Colonic mucosa (tissue), 4 donors: ENCODE data around the gene KREMEN2. TPM values are rescaled to one million over a fixed set of nuclear protein-coding genes. Genes with fewer than 3 reads are reported as not detected.
A peak's percentile ranks its signal among the peaks of the same experiment; 100 is the strongest.

Experiments used
- DNase-seq: peaks from one replicate; pipeline ENCODE4 v3.0.0-alpha.2; 2020
- H3K27ac ChIP-seq: fragments of 200-600 bp; one replicate; pipeline ENCODE4 v1.8.0; 2021
- H3K27me3 ChIP-seq: fragments of 200-600 bp; one replicate; pipeline ENCODE4 v1.8.0; 2021
- H3K36me3 ChIP-seq: fragments of 200-600 bp; one replicate; pipeline ENCODE4 v1.8.0; 2021
- H3K4me1 ChIP-seq: fragments of 200-600 bp; one replicate; pipeline ENCODE4 v1.8.0; 2021; ENCODE audit warnings: mild to moderate bottlenecking
- H3K4me3 ChIP-seq: fragments of 200-600 bp; one replicate; pipeline ENCODE4 v1.8.0; 2021
- H3K9ac ChIP-seq, 2 donors: one replicate each; pipeline ENCODE4 v1.7.0; 2013; ENCODE audit warnings: control low read depth in 2 of 2, low read depth in 2 of 2, low read length in 2 of 2
- H3K9me3 ChIP-seq: fragments of 200-600 bp; one replicate; pipeline ENCODE4 v1.8.0; 2021
- CTCF ChIP-seq: fragments of 200-600 bp; IDR thresholded peaks from one replicate; pipeline ENCODE4 v1.8.0; 2022; ENCODE audit warnings: antibody characterized with exemption, mild to moderate bottlenecking
- intact Hi-C: fragments of 100-400 bp; cut with DNase I; formaldehyde crosslinking; loops from one replicate; pipeline ENCODE4 v1.14.1; 2022
- total RNA-seq, 2 donors: library from RNA; stranded (reverse); fragmentation: NEBNext Ultra II Directional in 1 of 2; extraction: Animal tissue kit (Norgen Biotek cat#: 25700) in 1 of 2; gene quantifications; one replicate each; pipeline ENCODE4 v1.2.1, GENCODE V29; 2021
- donor health status: healthy.
- donor health status: DM: no; HTN: no; CAD: no.
- donor health status: DM: no; HTN: no; CAD: no.

KREMEN2 gene
- total RNA-seq, 2 donors from 2014 or later = 1.4 to 1.5 TPM

DNA sequence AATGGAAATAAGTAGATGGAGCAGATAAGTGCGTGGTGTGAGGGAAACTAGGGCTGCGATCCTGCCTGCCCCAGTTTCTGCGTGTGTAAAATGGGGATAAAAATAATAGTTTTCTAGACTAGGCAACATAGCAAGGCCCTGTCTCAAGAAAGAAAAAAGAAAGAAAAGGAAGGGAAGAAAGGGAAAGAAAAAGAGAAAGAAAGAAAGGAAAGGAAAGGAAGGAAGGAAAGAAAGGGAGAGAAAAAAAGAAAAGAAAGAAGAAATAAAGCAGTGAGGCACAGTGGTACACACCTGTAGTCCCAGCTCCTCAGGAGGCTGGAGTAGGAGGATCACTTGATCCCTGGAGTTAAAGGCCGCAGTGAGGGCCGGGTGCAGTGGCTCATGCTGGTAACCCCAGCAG lies 18.3 kb downstream of the KREMEN2 start:
- Histone ChIP-seq H3K4me3 (no peak overlapping the region), H3K9ac (no peak overlapping the region), H3K27ac (no peak overlapping the region), H3K27me3 (no peaks in the 10 kb centered on the region), H3K36me3 (no peaks in the 10 kb centered on the region), H3K4me1 (peaks cover 7% of the 10 kb centered on the region), H3K9me3 (no peaks in the 10 kb centered on the region)
- no peak for DNase-seq
- no peak for TF ChIP-seq CTCF
- intact Hi-C loops = no loop called here

DNA sequence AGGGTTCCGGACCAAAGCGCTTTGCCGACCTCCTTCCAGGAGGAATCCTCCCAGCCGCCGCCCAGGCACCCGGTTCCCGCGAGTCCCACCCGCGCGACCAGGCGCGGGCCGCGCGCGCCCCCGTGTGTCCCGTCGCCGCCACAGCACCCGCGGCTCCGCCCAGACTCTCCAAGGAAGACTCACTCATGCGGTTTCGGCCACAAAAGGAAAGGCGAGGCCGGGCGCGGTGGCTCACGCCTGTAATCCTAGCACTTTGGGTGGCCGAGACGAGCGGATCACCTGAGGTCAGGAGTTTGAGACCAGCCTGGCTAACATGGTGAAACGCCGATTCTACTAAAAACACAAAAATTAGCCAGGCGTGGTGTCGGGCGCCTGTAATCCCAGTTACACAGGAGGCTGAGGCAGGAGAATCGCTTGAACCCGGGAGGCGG lies 19.6 kb downstream of the KREMEN2 start:
- no peak overlapping the region for H3K27ac ChIP-seq
- no peak overlapping the region for H3K4me3 ChIP-seq
- peaks cover 7% of the 10 kb centered on the region for H3K4me1 ChIP-seq

DNA sequence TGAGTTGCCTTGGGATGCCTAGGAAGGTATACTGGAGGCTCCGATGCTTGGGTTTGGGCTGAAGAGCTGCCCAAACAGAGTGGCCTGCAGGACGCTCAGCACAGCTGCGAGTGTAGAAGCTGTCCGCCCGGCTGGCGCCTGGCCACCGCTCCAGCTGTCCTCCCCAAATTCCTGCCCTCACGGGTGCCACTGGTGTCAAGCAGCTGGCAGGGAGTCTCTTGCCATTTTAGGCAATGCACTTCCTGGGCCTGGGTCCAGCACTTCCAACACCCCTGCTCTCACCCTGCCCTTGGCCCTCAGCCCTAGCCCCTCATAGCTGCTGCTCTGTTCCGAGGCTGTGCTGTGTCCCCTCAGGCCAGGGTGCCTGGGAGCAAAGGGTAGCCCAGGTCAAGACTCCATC lies 21.4 kb downstream of the KREMEN2 start:
- no peak for DNase-seq
- no peak overlapping the region for H3K4me3 ChIP-seq
- TF ChIP-seq CTCF = no peak
- intact Hi-C loops = no loop called here
- H3K9ac ChIP-seq = no peak overlapping the region
- H3K27me3 ChIP-seq = no peaks in the 10 kb centered on the region
- H3K9me3 ChIP-seq = no peaks in the 10 kb centered on the region
- peaks cover 3% of the 10 kb centered on the region for H3K4me1 ChIP-seq
- H3K36me3 ChIP-seq = no peaks in the 10 kb centered on the region
- H3K27ac ChIP-seq = no peak overlapping the region

More for the DNA sequence above, 19.6 kb downstream of the KREMEN2 start:
- DNase-seq = peak; percentile 89
- H3K9me3 ChIP-seq = no peaks in the 10 kb centered on the region
- TF ChIP-seq CTCF = peak; percentile 96
- H3K9ac ChIP-seq = peak overlapping the region; percentile 26 to 50
- H3K27me3 ChIP-seq = no peaks in the 10 kb centered on the region
- no peaks in the 10 kb centered on the region for H3K36me3 ChIP-seq
- intact Hi-C loops = no loop called here

DNA sequence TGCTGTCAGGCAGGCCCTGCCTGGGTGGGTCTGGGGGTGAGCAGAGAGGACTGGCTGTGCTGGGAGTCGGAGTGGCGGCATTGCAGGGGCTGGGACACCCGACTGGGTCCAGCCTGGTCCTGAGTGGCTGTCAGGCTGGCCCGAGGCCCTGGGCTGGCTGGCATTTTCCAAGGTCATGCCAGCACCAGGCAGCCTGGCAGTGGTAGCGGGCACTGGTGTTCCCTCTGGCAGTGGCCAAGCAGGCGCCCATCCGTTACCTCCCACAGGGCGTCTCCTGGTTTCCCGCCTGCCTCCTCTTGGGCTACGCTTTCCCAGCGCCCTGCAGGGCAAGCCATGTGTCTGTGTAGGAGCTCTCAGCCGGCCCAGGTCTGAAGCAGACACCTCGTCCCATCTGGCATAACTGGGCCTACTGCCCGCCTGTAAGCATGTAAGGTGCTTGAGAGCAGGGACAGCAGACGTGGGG lies 21.8 kb downstream of the KREMEN2 start:
- no peak for DNase-seq
- H3K36me3 ChIP-seq = no peaks in the 10 kb centered on the region
- H3K9ac ChIP-seq = no peak overlapping the region
- no peak overlapping the region for H3K27ac ChIP-seq
- intact Hi-C loops = no loop called here
- H3K9me3 ChIP-seq = no peaks in the 10 kb centered on the region
- TF ChIP-seq CTCF = no peak
- peaks cover 3% of the 10 kb centered on the region for H3K4me1 ChIP-seq
- no peaks in the 10 kb centered on the region for H3K27me3 ChIP-seq
- H3K4me3 ChIP-seq = no peak overlapping the region

GRCh38 chr16:2986623-2987188 lies 22.6 kb downstream of the KREMEN2 start:
- no peak for DNase-seq
- no peak overlapping the region for H3K9ac ChIP-seq
- H3K4me1 ChIP-seq = peaks cover 3% of the 10 kb centered on the region
- H3K36me3 ChIP-seq = no peaks in the 10 kb centered on the region
- TF ChIP-seq CTCF = no peak
- no peaks in the 10 kb centered on the region for H3K27me3 ChIP-seq
- H3K27ac ChIP-seq = no peak overlapping the region
- no peak overlapping the region for H3K4me3 ChIP-seq
- intact Hi-C loops = no loop called here
- H3K9me3 ChIP-seq = no peaks in the 10 kb centered on the region
